HG03457 (cell line): ENCODE results near the gene CTBP2.

ENCODE experiments used
- ATAC-seq: cut with Tn5 transposase; IDR thresholded peaks from one replicate; pipeline ENCODE4 v1.9.1; 2021; ENCODE audit warnings: moderate number of reproducible peaks; ENCODE audit not compliant: unreplicated experiment

The CTBP2 gene

DNA sequence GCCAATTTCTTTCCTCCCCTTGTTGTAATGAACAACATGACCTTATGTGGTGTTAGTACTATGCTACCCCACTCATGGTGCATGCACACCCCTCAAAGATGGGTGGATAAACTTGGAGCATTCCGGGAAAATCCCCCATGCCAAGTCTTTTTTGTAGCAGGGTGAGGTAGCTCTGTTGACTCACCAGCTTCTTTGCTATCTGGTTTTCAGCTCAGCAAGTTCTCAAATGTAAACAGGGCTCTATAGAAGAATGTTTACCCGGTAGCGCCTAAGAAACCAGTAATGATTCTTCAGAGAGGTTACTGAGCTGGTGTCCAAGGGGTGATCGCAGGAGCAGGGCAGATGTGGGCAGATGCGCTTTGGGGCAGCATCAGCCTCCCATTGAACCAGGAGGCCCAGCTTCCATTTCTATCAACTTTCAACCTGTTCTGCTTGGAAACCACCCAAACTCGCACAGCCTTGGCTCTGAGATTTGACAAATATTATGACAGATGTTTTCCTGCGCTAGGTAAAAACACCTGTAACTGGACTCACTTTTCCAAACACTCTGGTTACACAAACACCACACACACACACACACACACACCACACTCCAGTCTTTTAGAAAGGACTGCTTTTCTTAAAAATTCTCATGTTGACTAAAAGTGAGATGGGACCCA is 130.7 kb downstream of the CTBP2 start:
- no peak for ATAC-seq

DNA sequence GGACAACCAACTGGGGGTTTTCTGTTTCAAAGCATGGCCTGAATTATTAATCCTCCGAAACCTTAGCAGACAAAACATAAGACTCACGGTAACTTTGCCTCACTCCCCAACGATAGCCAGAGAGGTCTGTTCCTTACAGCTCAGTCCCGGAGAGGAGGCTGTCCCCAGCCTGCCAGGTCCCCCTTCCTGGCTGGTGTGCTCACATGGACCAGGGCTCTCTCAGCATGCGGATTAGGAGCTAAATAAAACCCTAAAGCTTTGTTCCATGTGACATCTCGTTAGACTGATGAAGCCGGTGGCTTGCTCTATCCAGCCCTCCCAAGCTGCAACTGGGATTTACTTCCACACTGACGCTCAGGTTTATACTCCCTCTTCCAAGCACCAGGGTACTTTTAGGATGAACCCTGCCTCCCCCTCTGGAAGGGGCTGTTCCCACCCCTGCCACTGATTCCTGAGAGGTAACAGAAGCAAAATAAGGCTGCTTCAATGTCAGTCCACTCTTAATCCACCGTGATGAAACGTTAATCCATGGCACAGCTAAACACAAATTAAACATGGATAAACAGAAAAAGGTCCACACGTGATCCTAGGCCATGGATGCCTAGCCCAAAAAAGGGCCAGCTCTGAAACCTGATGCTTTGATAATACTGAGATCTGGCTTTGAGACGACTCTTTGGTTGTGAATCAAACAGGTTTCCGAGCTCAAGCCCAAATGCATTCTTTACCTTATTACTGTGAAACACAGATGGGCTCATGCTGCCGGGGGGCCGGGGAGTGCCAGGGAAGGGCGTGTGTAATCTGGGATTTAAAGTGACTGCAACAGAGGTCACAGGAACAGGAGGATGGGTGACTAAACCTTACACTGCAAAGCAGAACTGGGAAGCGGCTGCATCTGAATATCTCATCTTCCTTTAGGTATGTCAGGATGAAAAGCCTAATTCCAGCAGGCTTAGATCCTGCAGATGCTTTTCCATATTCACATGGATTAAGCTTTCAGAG is 132.2 kb downstream of the CTBP2 start:
- ATAC-seq: no peak

DNA sequence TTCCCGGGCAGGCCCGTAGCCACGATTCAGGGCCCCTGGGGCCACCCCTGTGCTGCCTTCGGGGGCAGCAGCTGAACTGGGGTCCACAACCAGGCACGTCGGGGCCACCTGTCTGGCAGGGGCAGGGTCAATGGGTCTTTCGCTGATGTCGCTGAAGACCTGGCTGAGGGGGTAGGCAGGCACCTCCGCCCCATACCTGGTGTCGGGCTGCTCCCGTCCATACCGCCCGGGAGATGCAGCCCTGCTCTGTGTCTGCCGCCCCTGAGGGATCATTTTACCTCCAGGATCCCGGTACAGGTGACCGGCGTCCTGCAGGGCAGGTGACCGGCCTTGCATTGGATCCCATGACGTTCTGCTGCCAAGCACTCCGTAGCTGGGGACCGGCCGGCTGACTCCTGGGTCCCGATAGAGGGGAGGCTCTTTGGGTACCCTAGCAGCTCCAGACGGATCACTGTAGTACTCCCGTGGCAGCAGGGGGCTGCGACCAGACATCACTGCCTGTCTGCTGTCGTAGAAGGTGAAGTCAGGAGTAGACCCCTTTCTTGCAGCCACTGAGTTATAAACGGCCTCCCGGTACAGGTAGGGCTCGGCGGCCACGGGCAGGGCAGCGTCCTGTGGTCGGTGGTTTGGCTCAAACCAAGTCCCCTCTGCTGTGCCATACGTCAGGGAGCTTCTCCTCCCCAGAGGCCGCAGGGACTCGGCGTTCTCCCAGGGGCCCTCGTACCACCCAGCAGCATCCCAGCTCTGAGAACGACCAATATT is 133.2 kb downstream of the CTBP2 start:
- no peak for ATAC-seq

DNA sequence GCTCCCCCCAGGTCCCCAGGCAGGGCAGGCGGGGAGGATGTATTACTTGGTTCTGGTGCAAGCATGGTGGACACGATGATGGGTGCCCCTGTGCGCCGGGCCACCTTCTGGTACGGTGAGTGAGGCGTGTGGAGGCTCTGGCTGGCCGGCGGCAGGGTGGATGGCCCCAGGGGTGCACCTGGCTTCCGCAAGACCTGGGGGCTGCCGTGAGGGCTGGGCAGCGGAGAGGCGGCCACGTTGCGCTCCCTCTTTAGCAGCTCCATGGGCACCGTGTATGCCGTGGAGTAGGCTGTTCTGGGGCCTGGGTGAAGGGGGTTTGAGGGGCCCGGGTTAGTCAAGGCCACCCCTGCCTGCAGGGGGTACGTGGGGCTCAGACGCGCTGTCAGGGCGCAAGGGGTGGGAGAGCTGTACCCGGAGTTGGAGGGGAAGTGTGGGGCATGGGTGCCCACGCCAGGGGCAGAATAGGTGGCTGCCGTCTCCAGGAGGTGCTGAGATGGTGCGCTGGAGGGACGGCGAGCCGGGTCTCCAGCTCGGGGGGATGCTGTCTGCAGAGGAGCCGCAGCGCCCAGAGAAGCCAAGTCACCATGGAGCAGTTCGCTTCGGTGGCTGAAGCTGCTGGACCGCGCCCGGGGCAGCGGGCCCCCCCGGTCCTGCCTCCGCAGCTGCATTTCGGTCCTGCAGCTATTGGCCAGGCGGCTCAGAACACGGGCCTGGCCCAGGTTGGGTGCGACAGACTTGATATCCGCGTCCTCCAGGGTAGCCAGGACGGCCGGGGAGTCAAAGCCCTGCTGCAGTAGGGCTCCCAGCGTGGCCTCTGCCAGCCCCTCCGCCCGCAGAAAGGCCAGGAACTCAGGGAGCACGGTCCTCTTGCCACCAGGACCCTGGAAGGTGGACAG is 134.1 kb downstream of the CTBP2 start:
- ATAC-seq: no peak

DNA sequence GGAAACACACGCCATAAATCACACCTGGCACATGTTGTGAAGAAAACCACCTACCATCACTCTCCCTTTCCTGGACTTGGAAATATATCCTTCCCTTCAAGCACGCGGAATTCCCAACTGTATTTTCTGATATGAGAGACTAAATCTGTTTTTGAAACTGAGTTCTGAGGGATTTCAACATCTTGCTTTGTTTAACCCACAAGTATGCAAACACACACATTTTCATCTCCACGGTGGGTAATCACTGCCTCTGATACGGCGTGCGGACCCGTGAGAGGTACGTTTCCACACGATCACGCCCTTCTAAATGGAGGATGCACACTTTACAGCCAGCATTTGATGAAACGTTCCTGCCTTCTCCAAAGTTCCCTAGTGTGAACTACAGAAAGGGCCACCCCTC is 135.0 kb downstream of the CTBP2 start:
- ATAC-seq: no peak

DNA sequence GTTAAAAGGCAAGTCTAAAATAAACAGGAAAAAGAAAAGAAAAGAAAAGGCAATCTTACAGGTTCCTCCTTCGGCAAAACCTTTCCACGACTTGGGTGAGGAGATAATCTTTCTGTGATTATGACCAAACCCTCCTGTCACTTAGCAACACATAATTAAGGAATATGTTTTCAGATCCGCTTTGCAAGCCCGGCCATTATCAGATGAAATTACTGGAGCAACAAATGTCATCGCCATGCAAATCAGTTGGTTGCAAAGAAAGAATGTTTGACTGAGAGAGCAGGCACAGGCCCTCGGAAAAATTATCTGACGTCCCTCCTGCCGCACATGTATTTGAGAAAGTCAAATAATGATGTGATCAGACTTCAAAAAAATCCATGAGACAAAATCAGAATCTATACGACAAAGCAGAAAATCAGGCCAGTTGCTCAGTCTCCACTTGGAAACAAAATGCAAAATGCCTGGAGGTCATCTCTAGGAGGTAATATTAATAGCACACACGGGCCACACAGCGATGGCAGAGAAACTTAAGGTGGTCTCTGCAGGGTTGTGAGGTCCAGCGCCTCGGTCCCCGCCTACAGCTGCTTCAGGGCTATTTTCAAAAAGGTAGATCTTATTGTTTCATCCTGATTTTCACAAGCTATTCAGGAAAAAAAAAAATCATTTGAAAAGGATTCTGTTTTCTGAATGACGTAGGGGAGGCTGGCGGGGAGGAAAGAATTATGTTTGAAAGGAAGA is 135.7 kb downstream of the CTBP2 start:
- ATAC-seq: no peak

DNA sequence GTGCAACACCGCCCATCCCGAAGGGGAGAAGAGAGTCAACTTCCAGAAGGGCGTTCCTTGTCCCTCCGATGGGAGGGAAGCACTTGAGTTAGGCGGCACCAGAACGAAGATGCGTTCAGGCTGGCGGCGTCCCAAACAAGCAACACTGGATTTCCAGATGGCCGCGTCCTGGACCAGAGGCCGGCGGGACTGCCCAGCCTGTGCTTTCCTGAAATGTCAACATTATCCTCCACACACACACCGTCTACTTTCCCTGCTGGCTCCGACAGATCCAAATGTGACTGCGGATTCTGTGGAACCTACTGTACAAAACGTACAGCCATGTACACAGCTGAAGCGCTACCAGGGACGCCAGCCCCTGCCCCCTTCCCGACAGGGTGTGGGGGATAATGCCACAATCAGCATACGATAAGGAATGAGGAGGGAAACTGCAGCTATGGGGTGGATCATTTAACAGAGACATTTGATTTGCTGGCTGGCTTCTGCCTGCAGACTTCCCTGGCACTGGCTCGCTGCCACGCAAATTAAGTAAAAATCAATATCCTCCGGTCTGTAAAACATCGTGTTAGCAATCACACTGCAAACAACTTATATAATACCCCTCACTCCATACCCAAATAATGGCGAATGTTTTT is 136.4 kb downstream of the CTBP2 start:
- ATAC-seq: no peak

DNA sequence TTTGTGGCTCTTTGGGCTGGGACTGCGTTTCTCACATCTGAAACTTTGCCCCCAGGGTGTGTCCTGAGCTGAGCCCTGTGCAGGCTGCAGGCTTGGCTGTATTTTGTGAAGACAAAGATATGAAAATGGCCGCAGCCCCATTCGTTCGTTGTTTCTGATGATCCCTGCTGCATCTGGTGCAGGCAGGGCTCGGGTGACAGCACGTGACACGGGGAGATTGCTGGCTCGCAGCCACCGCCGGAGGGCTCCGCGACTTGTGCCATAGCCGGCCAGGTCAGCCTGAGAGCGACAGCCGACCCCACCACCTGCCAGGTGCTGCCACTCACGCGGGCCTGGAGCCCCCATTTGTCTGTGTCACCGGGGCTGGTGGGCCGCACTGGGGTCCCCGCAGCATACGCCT is 137.1 kb downstream of the CTBP2 start:
- ATAC-seq: no peak

DNA sequence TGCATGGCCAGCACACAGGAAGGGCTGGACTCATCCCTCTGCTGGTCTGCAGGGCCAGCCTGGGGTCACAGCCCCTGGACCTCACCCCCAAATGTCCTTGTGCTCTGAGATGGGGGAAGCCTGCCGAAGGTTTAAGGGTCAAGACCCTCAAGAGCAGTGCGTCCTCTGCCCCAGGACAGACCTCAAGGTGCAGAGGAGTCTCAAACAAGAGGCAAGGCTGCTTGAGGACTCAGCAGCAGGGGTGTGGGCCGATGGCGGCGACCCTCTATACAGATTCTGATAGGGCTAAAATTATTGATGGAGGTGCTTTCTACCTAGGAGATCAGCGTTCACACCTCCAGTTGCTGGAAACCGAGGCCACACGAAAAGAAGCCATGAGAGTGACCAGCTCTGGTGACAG is 137.7 kb downstream of the CTBP2 start:
- no peak for ATAC-seq

DNA sequence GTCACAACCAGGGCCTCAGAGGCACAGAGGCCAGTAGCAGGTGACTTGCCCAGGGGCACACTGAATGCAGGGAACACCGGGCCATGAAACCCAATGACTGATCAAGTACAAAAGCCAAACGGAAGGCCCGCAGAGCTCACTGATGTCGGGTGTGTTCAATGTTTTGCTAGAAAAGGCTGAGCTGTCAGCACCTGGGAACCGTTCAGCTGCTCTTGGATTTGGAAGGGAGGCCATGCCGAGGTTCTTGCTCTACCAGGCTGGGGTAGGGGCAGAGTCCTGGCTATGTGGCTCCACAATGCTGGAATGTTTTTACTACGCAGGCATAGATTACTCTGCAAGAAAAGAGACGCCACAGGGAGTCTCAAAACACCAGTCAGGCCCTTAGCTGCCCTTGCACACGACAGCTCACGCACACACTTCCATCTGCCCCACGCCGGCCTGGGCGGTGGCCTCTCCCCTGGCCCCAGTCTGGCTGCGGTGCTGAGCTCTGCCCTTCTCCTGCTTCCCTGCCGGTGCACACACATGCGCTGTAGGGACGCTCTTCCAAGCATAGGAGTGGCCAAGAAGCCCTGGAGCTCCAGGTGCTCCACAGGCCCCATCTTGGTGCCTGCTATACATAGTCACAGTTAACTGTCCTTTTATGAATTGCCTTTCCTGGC is 138.5 kb downstream of the CTBP2 start:
- ATAC-seq: no peak

DNA sequence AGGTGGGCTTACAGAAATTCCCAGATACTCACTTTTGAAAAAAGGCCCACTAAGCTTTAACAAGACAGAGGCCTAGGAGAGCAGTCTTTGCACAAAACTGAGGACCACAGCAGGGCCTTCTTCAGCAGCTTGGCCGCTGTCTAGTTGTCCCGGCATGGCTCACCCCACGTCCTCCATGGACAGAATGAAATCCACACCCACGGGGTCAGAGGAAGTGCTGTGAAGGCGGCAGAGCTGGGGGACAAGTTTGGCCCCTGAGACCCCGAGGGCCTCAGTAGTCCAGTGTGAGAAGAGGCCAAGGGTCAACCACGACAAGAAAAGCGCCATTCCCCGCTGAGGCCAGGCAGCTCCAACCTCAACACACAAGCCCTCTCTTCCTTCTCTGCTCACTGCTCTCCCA is 139.5 kb downstream of the CTBP2 start:
- ATAC-seq: no peak

DNA sequence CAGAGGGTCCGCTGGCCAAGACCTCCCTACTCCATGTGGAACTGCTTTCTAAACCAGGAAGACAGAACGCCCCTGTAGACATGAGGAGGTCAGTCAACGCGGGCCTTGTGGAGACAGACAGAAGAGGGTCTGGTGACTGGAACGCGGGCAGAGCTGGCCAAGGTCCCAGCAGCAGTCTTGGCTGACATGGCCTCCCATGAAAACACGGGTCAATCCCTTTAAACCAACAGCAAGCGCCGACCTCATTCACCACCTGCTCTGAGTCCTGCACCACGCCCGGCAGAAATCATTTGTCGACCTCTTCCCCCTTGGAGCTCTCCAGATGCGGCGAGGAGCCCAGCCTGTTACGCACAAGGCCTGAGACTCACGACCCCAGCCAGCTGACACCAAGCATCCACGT is 140.0 kb downstream of the CTBP2 start:
- ATAC-seq: no peak

DNA sequence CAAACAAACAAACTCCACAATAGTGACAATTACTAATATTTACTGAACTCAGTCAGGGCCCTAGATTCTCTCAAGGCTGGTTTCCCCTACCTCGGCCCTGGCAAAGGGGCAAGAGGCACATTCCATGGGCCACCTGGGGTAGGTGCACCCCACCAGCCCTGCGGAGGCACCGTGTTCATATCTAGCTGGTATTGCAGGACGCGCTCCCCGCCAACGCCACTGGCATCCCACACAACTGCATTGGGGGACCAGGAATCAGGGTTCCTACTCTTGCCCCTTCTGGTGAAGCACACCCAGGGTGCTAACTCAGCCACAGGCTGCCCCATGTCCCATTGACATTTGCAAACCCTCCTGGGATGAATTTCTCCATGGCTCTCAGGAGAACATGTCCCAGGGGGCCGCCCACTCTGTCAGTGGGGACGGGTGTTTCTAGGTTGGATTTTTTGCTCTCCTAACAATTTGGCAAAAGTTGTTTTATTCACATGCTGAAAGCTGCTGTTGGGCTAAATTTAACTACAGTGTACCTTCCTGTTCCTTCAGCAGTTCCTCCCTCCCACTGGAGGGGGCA is 141.7 kb downstream of the CTBP2 start:
- ATAC-seq: no peak

DNA sequence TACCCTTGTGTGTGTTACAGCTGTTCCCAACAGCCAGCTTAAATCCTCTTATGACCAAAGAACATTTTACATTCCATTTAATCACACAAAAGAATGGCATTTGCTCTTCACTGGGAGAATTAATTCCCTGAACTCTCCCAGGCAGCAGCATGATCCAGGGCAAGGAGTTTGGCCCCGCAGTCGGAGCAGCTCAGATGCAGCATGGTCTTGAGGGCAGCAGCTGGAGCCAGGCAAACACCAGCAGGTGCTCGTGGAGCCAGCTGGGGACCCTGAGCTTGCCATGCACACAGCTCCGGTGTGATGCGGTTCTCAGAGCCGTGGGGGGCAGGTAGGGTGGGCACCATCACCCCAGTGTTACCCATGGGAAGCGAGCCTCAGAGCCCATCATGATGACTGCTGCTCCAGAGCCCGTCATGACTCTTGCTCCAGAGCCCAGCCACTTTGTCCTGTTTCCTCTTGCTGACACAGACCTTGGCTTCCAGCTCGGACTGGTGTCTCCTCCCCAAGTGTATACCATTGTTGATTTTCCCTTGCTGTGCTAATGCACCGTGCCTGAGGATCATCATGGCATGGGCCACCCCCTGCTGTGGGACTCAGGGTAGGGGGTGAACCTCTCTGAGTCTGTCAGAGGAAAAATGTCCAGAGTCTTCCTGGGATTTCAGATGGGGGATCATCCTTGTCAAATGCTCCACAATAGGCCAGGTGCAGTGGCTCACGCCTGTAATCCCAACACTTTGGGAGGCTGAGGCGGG is 142.6 kb downstream of the CTBP2 start:
- no peak for ATAC-seq

DNA sequence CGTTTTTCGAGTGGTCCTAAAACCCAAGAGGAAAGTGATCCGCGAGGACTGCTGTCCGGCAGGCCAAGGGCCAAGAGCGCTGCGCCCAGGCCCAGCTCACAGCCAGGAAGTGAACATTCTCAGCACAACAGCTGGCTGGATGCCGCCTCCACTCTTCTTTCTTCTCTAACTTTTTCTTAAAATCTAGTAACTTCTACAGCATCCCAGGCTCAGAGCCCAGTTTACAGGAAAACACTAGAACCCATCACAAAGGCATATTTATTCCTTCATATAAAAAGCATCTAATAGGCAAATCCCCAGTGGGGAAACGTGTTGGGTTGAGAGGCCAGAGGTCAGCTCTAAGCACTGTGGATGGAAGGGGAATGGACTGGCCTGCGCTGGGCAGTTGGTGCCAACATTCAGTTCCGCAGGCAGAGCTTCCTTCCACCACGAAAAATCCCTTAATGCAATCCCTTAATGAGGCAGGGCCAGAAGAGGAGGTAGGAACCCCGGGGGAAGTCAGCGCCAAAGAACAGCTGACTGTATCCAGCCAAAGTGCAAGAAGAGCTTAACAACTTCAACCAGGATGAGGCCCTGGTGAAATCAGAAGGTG is 143.7 kb downstream of the CTBP2 start:
- no peak for ATAC-seq

DNA sequence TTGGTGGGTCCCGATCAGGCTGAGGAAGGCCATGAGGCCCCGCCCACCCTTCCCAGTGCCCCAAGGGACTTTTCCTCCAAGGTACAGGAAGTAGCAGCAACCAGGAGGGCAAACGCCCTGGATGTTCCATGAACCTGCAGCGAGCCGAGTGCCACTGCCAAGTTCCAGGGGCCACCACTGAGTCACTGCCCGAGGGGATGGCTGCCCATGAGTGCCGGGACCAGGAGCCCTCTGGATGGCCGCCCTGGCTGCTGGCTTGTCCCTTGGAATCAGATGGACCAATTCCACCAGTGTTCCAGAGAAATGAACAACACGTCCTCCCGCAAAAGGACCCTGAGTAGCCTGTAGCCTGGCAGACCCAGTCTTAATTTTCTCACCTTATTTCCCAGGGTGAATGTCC is 144.2 kb downstream of the CTBP2 start:
- no peak for ATAC-seq

DNA sequence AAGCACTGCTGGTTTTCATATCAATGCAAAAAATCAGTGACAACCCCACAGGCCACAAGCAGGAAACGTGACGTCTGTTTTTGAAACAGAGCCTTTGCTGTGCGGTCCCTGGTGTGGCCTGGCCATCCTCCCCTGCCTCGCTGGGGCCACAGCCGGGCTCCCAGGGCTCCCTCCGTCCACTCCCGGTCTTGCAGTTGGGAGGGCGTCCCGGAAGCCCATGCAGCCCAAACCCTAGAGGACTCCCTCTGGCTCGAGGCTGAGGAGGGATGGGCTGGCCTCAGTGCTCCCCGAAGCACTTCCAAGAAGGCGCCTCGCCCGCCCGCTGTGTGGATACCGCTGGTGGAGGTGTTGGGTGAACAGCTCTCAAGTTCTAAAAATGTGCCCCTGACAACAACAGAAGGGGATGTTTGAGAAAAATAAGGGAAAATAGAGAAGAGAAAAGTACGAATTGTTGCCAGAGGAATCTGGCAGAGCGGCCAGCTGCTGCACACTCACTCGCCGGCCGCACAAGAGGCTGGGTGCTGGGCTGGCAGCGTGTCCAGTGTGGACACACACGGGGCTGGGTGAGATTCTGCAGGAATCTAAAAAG is 144.9 kb downstream of the CTBP2 start:
- ATAC-seq: no peak
